ENCODE data around the gene GRID2IP. TPM values are rescaled to one million over a fixed set of nuclear protein-coding genes. Genes with fewer than 3 reads are reported as not detected.

The GRID2IP gene
- total and polyA plus RNA-seq, 10 of the 15 experiments (the other 5 are each of a cell fraction or from before 2014, with no cell fraction given): not detected

DNA sequence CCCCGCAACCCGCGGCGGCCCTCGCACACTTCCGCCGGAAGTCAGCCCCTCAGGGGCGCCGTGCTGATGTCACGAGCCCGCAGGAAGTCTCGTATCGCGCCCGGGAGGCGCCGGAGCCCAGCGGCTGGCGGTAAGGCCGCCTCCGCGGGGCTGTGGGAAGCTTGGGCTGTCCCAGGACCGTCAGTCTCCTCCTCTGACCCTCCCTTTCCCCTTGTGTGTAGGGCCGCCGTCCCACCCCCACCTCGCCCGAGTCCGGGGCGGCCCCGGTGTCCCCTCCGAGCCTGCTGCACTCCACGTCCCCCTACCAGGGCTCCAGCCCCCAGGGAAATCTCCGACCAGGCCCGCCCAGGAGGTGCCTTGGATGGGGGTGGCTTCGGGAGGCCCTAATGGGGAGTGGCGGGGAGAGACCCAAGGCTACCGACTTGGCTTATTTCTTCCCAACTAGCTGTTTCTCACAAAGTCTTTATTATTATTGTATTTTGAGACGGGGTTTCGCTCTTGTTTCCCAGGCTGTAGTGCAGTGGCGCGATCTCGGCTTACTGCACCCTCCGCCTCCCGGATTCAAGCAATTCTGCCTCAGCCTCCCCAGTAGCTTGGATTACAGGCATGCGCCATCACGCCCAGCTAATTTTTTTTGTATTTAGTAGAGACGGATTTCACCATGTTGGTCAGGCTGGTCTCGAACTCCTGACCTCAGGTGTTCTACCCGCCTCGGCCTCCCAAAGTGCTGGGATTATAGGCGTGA lies 26.3 kb upstream of the GRID2IP start, which contains the start of gene ZDHHC4 (continued):
- TF ChIP-seq, protein P1, sequence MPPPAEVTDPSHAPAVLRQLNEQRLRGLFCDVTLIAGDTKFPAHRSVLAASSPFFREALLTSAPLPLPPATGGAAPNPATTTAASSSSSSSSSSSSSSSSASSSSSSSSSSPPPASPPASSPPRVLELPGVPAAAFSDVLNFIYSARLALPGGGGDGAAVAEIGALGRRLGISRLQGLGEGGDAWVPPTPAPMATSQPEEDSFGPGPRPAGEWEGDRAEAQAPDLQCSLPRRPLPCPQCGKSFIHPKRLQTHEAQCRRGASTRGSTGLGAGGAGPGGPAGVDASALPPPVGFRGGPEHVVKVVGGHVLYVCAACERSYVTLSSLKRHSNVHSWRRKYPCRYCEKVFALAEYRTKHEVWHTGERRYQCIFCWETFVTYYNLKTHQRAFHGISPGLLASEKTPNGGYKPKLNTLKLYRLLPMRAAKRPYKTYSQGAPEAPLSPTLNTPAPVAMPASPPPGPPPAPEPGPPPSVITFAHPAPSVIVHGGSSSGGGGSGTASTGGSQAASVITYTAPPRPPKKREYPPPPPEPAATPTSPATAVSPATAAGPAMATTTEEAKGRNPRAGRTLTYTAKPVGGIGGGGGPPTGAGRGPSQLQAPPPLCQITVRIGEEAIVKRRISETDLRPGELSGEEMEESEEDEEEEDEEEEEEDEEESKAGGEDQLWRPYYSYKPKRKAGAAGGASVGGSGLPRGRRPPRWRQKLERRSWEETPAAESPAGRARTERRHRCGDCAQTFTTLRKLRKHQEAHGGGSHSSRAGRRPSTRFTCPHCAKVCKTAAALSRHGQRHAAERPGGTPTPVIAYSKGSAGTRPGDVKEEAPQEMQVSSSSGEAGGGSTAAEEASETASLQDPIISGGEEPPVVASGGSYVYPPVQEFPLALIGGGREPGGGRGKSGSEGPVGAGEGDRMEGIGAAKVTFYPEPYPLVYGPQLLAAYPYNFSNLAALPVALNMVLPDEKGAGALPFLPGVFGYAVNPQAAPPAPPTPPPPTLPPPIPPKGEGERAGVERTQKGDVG (CRISPR knock-in tag; IDR thresholded peaks at IDR 0.05): no peak
- TF ChIP-seq MYB (IDR thresholded peaks at IDR 0.05; ENCODE audit: borderline replicate concordance, low read depth, low read length) (no peak), EGR1 (IDR thresholded peaks at IDR 0.05; ENCODE audit: borderline replicate concordance in 1 of 2, low read depth in 2 of 2, low read length in 2 of 2) (peak in 1 of 2 experiments; percentile 54; a peak in 1 of 3 replicates), MTA2 (IDR thresholded peaks at IDR 0.05; ENCODE audit: low read depth) (no peak), CEBPB (IDR thresholded peaks at IDR 0.05; ENCODE audit: borderline replicate concordance in 1 of 2, low read depth in 2 of 2, low read length in 2 of 2) (no peak), GABPA (IDR thresholded peaks at IDR 0.05; ENCODE audit: low read depth) (peak; percentile 92), BACH1 (IDR thresholded peaks at IDR 0.05; ENCODE audit: borderline replicate concordance) (peak; percentile 89), ATF7 (IDR thresholded peaks at IDR 0.05; ENCODE audit: low read depth) (0 out of 2 replicates have a peak, but pooled peaks have one; percentile 21), WRNIP1 (IDR thresholded peaks at IDR 0.05; ENCODE audit: borderline replicate concordance, low read depth, low read length) (no peak), HDAC6 (IDR thresholded peaks at IDR 0.05; ENCODE audit: unreplicated experiment) (no peak), POLR2AphosphoS5 (IDR thresholded peaks at IDR 0.05; ENCODE audit: low read length) (peak; percentile 92), ESRRA (IDR thresholded peaks at IDR 0.05; ENCODE audit: low read length) (no peak), CREB1 (IDR thresholded peaks at IDR 0.05; ENCODE audit: low read depth) (peak; percentile 92), RUNX3 (IDR thresholded peaks at IDR 0.05; ENCODE audit: low read length) (peak; percentile 60; the same call in 1 of the 2 replicates), SPI1 (IDR thresholded peaks at IDR 0.05; ENCODE audit: borderline replicate concordance, insufficient read depth, low read depth, low read length) (0 out of 2 replicates have a peak, but pooled peaks have one; percentile 33), SMAD5 (IDR thresholded peaks at IDR 0.05; ENCODE audit: low read depth) (peak; percentile 91), TCF3 (IDR thresholded peaks at IDR 0.05; ENCODE audit: borderline replicate concordance, insufficient read depth, low read depth, low read length) (peak; percentile 71; the same call in 1 of the 2 replicates), TCF12 (IDR thresholded peaks at IDR 0.05; ENCODE audit: low read depth, low read length) (peak; percentile 72; the same call in 1 of the 2 replicates), FOXK2 (IDR thresholded peaks at IDR 0.05) (no peak)
- TF ChIP-seq, protein P2, sequence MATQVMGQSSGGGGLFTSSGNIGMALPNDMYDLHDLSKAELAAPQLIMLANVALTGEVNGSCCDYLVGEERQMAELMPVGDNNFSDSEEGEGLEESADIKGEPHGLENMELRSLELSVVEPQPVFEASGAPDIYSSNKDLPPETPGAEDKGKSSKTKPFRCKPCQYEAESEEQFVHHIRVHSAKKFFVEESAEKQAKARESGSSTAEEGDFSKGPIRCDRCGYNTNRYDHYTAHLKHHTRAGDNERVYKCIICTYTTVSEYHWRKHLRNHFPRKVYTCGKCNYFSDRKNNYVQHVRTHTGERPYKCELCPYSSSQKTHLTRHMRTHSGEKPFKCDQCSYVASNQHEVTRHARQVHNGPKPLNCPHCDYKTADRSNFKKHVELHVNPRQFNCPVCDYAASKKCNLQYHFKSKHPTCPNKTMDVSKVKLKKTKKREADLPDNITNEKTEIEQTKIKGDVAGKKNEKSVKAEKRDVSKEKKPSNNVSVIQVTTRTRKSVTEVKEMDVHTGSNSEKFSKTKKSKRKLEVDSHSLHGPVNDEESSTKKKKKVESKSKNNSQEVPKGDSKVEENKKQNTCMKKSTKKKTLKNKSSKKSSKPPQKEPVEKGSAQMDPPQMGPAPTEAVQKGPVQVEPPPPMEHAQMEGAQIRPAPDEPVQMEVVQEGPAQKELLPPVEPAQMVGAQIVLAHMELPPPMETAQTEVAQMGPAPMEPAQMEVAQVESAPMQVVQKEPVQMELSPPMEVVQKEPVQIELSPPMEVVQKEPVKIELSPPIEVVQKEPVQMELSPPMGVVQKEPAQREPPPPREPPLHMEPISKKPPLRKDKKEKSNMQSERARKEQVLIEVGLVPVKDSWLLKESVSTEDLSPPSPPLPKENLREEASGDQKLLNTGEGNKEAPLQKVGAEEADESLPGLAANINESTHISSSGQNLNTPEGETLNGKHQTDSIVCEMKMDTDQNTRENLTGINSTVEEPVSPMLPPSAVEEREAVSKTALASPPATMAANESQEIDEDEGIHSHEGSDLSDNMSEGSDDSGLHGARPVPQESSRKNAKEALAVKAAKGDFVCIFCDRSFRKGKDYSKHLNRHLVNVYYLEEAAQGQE (IDR thresholded peaks at IDR 0.05; ENCODE audit: low read depth, low read length): no peak
- TF ChIP-seq, protein P3, sequence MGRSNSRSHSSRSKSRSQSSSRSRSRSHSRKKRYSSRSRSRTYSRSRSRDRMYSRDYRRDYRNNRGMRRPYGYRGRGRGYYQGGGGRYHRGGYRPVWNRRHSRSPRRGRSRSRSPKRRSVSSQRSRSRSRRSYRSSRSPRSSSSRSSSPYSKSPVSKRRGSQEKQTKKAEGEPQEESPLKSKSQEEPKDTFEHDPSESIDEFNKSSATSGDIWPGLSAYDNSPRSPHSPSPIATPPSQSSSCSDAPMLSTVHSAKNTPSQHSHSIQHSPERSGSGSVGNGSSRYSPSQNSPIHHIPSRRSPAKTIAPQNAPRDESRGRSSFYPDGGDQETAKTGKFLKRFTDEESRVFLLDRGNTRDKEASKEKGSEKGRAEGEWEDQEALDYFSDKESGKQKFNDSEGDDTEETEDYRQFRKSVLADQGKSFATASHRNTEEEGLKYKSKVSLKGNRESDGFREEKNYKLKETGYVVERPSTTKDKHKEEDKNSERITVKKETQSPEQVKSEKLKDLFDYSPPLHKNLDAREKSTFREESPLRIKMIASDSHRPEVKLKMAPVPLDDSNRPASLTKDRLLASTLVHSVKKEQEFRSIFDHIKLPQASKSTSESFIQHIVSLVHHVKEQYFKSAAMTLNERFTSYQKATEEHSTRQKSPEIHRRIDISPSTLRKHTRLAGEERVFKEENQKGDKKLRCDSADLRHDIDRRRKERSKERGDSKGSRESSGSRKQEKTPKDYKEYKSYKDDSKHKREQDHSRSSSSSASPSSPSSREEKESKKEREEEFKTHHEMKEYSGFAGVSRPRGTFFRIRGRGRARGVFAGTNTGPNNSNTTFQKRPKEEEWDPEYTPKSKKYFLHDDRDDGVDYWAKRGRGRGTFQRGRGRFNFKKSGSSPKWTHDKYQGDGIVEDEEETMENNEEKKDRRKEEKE (IDR thresholded peaks at IDR 0.05): no peak

Measured in GM12878 (cell line).